ENCODE results near the gene RHCG.

RHCG gene

GRCh38 chr15:89496155-89497098, at the start of gene RHCG:
TSS of gene RHCG (minus strand) at chr15:89496583. CDS start at chr15:89496544, 39 bp downstream.
- DNase-seq, result peak; percentile 6

GRCh38 chr15:89543389-89543788, 47.0 kb upstream of the RHCG start:
- DNase-seq, result no peak

- DNase-seq, result no peak
Observed at GRCh38 chr15:89542369-89542768, 46.0 kb upstream of the RHCG start.

GRCh38 chr15:89539027-89539426, 42.6 kb upstream of the RHCG start:
- DNase-seq, result no peak

- peak; percentile 4 for DNase-seq
Observed at GRCh38 chr15:89533861-89534544, 37.6 kb upstream of the RHCG start.

GRCh38 chr15:89531796-89532537, 35.6 kb upstream of the RHCG start:
- no peak for DNase-seq

- DNase-seq, result no peak
Observed at GRCh38 chr15:89530976-89531375, 34.6 kb upstream of the RHCG start.

GRCh38 chr15:89528757-89529352, 32.5 kb upstream of the RHCG start:
- DNase-seq, result no peak

- DNase-seq, result no peak
Observed at GRCh38 chr15:89526601-89527441, 30.4 kb upstream of the RHCG start.

- DNase-seq, result no peak
Observed at GRCh38 chr15:89526181-89526580, 29.8 kb upstream of the RHCG start.

GRCh38 chr15:89524184-89524583, 27.8 kb upstream of the RHCG start:
- no peak for DNase-seq

- DNase-seq, result no peak
Observed at GRCh38 chr15:89523101-89523500, 26.7 kb upstream of the RHCG start.

- no peak for DNase-seq
Observed at GRCh38 chr15:89521605-89522004, 25.2 kb upstream of the RHCG start.

- DNase-seq, result no peak
Observed at GRCh38 chr15:89515477-89515876, 19.1 kb upstream of the RHCG start.

- no peak for DNase-seq
Observed at GRCh38 chr15:89514596-89515406, 18.4 kb upstream of the RHCG start.

GRCh38 chr15:89514186-89514585, 17.8 kb upstream of the RHCG start:
- DNase-seq, result no peak

GRCh38 chr15:89513284-89513683, 16.9 kb upstream of the RHCG start:
- no peak for DNase-seq

- no peak for DNase-seq
Observed at GRCh38 chr15:89512631-89513030, 16.2 kb upstream of the RHCG start.

GRCh38 chr15:89506026-89506686, 9.8 kb upstream of the RHCG start:
- DNase-seq, result no peak

GRCh38 chr15:89504166-89504565, 7.8 kb upstream of the RHCG start:
- no peak for DNase-seq
